ENCODE measurements around the gene ITGA3.

DNA sequence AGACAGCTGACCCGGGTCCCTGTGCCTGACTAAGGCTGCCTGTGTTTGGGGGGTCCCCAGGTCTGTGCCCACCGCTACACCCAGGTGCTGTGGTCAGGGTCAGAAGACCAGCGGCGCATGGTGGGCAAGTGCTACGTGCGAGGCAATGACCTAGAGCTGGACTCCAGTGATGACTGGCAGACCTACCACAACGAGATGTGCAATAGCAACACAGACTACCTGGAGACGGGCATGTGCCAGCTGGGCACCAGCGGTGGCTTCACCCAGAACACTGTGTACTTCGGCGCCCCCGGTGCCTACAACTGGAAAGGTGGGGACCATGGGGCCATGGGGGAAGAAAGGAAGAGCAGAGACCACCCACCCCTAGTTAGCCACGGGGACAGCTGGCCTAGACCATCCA is 12.1 kb downstream of the ITGA3 start:
- TF ChIP-seq, protein P1, sequence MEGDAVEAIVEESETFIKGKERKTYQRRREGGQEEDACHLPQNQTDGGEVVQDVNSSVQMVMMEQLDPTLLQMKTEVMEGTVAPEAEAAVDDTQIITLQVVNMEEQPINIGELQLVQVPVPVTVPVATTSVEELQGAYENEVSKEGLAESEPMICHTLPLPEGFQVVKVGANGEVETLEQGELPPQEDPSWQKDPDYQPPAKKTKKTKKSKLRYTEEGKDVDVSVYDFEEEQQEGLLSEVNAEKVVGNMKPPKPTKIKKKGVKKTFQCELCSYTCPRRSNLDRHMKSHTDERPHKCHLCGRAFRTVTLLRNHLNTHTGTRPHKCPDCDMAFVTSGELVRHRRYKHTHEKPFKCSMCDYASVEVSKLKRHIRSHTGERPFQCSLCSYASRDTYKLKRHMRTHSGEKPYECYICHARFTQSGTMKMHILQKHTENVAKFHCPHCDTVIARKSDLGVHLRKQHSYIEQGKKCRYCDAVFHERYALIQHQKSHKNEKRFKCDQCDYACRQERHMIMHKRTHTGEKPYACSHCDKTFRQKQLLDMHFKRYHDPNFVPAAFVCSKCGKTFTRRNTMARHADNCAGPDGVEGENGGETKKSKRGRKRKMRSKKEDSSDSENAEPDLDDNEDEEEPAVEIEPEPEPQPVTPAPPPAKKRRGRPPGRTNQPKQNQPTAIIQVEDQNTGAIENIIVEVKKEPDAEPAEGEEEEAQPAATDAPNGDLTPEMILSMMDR (IDR thresholded peaks at IDR 0.05; ENCODE audit: low read depth, low read length): no peak
- TF ChIP-seq, protein P2, sequence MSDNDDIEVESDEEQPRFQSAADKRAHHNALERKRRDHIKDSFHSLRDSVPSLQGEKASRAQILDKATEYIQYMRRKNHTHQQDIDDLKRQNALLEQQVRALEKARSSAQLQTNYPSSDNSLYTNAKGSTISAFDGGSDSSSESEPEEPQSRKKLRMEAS (IDR thresholded peaks at IDR 0.05; ENCODE audit: low read depth, low read length): no peak

All from NB4 (cell line).